Measurements from ENCODE around the gene WDR75. TPM values are rescaled to one million over a fixed set of nuclear protein-coding genes. Genes with fewer than 3 reads are reported as not detected.

WDR75 gene
- total and polyA plus RNA-seq, 2 of the 13 experiments (the other 11 are each of a cell fraction or from before 2014, with no cell fraction given), result 63.0 to 74.1 TPM

DNA sequence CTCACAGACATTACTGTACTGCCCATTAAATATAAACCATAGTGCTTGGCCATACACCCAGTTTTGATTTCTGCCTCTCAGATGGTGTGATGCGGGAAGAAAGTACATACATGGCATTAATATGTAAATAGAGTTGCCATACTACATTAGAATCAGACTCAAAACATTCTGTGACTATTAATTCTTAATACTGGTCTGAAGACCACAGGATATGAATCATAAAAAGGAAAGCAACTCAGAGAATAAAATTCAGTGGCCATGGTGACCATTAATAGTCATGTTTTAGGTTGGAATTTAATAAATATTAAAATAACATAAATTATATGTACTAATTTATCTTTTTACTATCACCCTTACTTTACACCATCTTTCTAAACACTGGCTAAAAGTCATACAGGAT, 33.0 kb upstream of the WDR75 start:
- Histone ChIP-seq H3K9me3 (ENCODE audit: low read length) (no peaks in the 10 kb centered on the region), H3K4me3 (replicated peaks in 1 of 3; ENCODE audit: insufficient read depth in 1 of 3, low read depth in 2 of 3, low read length in 3 of 3) (no peak overlapping the region), H3K9ac (ENCODE audit: insufficient read depth, low read depth, low read length) (no peak overlapping the region), H3K79me2 (ENCODE audit: insufficient read depth, low read length) (no peaks in the 10 kb centered on the region), H3K27ac (ENCODE audit: extremely low read length, insufficient read depth, low read length) (no peak overlapping the region), H3K27me3 (ENCODE audit: control insufficient read depth in 1 of 2, insufficient read depth in 2 of 2, low read length in 2 of 2) (no peaks in the 10 kb centered on the region), H3K4me1 (ENCODE audit: insufficient read depth, low read length) (no peaks in the 10 kb centered on the region), H2AFZ (ENCODE audit: low read length) (no peak overlapping the region), H4K20me1 (ENCODE audit: insufficient read depth, low read length) (no peaks in the 10 kb centered on the region; the same call in 1 of the 2 replicates), H3K4me2 (ENCODE audit: low read depth, low read length) (no peak overlapping the region), H3K36me3 (replicated peaks in 1 of 2; ENCODE audit: control insufficient read depth in 1 of 2, insufficient read depth in 2 of 2, low read length in 2 of 2) (no peaks in the 10 kb centered on the region)
- ChIA-PET CTCF (ENCODE audit: low intra/inter-chr PET ratio, low total read pairs) (no interaction called here), POLR2A (no interaction called here)
- no peak for DNase-seq (ENCODE audit: low spot score)
- ATAC-seq, result no peak
- in situ Hi-C loops (cut with HindIII; ENCODE audit: extremely low pct_ligation_motif_present, low pct_unique_long_range_greater_than_20kb) (loop anchor here (25.0 kb wide), 2 partner anchors 421 to 646 kb away; no protein-coding TSS in a partner anchor), intact Hi-C loops (cut with micrococcal nuclease; ENCODE audit: unreplicated experiment) (no loop called here)
- WGBS (ENCODE audit: low lambda C conversion rate), result 44% methylated on average over 1 of the region's 1 CpG
- BruUV-seq (replicated peaks), result no TSS peak
- no peak for FAIRE-seq
- TF ChIP-seq FOXA3 (CRISPR knock-in tag; IDR thresholded peaks at IDR 0.05) (no peak), ZNF816 (CRISPR knock-in tag; IDR thresholded peaks at IDR 0.05; ENCODE audit: borderline replicate concordance) (no peak), ZHX1 (CRISPR knock-in tag; IDR thresholded peaks at IDR 0.05; ENCODE audit: low read depth) (no peak), THAP11 (CRISPR knock-in tag; IDR thresholded peaks at IDR 0.05) (no peak), POLR2AphosphoS5 (IDR thresholded peaks at IDR 0.05; ENCODE audit: low read depth, low read length) (no peak), HDAC6 (IDR thresholded peaks at IDR 0.05; ENCODE audit: low read depth, low read length) (no peak), ZBTB44 (CRISPR knock-in tag; IDR thresholded peaks at IDR 0.05) (no peak), DNMT1 (CRISPR knock-in tag; IDR thresholded peaks at IDR 0.05) (no peak), BATF2 (CRISPR knock-in tag; IDR thresholded peaks at IDR 0.05) (no peak), IRX3 (CRISPR knock-in tag; IDR thresholded peaks at IDR 0.05; ENCODE audit: borderline replicate concordance, low read depth) (no peak), HNRNPUL1 (IDR thresholded peaks at IDR 0.05; ENCODE audit: low read depth, low read length) (no peak), HDAC1 (CRISPR knock-in tag; IDR thresholded peaks at IDR 0.05) (no peak), ZNF776 (CRISPR knock-in tag; IDR thresholded peaks at IDR 0.05) (no peak), CCAR2 (optimal IDR thresholded peaks at IDR 0.05; ENCODE audit: low read depth, low read length) (no peak), ZNF460 (CRISPR knock-in tag; IDR thresholded peaks at IDR 0.05; ENCODE audit: borderline replicate concordance) (no peak), U2AF1 (optimal IDR thresholded peaks at IDR 0.05; ENCODE audit: low read depth, low read length) (no peak), ZNF205 (CRISPR knock-in tag; IDR thresholded peaks at IDR 0.05) (no peak), SMARCE1 (IDR thresholded peaks at IDR 0.05; ENCODE audit: borderline replicate concordance) (no peak), ZNF546 (CRISPR knock-in tag; conservative IDR thresholded peaks at IDR 0.05) (no peak)
